Suprapubic skin (tissue), 4 donors: Measurements from ENCODE around the gene CPXM2.

Source experiments
- CTCF ChIP-seq, 2 donors: fragments of 200-600 bp in 1 of 2; fragments of 450-650 bp in 1 of 2; sonication (generic) in 1 of 2; IDR thresholded peaks; one replicate each; pipeline ENCODE4 v1.5.1; 2016 to 2019; ENCODE audit warnings: antibody characterized with exemption in 2 of 2, mild to moderate bottlenecking in 1 of 2, moderate library complexity in 1 of 2
- POLR2A ChIP-seq, 2 donors: fragments of 450-650 bp; IDR thresholded peaks; one replicate each; pipeline ENCODE4 v1.6.1; 2017; ENCODE audit warnings: antibody characterized with exemption in 2 of 2, mild to moderate bottlenecking in 2 of 2, moderate library complexity in 2 of 2
- POLR2AphosphoS5 ChIP-seq, 3 donors: sonication (generic); formaldehyde crosslinking; IDR thresholded peaks; one replicate each; pipeline ENCODE4 v1.6.1; 2017; ENCODE audit warnings: antibody characterized with exemption in 3 of 3

- TF ChIP-seq CTCF (IDR thresholded peaks at IDR 0.05) = no peak
- no peak for TF ChIP-seq POLR2A (IDR thresholded peaks at IDR 0.05)
- no peak for TF ChIP-seq POLR2AphosphoS5 (IDR thresholded peaks at IDR 0.05)
Measured at GRCh38 chr10:123860856-123861255, 30.8 kb downstream of the CPXM2 start.
